Endothelial cell of umbilical vein (primary cell): ENCODE data around the gene ECI1.

Source experiments
- EZH2 ChIP-seq: IDR thresholded peaks from 2 replicates; pipeline ENCODE4 v1.6.1; 2012; ENCODE audit warnings: borderline replicate concordance, low read depth, mild to moderate bottlenecking, moderate library complexity, low read length, inconsistent platforms; ENCODE audit not compliant: severe bottlenecking
- MAX ChIP-seq: IDR thresholded peaks from 2 replicates; pipeline ENCODE4 v1.6.1; 2011; ENCODE audit not compliant: insufficient read depth, insufficient read length
- MYC ChIP-seq: IDR thresholded peaks from one replicate; pipeline ENCODE4 v1.6.1; 2011; ENCODE audit warnings: mild to moderate bottlenecking, low read depth, low read length
- POLR2AphosphoS5 ChIP-seq: IDR thresholded peaks from 2 replicates; pipeline ENCODE4 v1.6.1; 2012; ENCODE audit warnings: low read depth, mild to moderate bottlenecking, control low read depth, low read length, moderate library complexity; ENCODE audit not compliant: insufficient read depth

GRCh38 chr16:2277466-2278271 lies 26.3 kb upstream of the ECI1 start:
- TF ChIP-seq POLR2AphosphoS5 (no peak), EZH2 (no peak), MAX (no peak), MYC (no peak)
